COR-L47 (cell line): ENCODE results near the gene ERG.

Experiments
- DNase-seq: peaks from one replicate; lab custom pipeline; 2025; lab: John Stamatoyannopoulos, UW

ERG gene

GRCh38 chr21:38434913-38435533 lies 63.3 kb downstream of the ERG start:
- no peak for DNase-seq

- no peak for DNase-seq
Measured at GRCh38 chr21:38433471-38433870, 64.8 kb downstream of the ERG start.

- no peak for DNase-seq
Measured at GRCh38 chr21:38430401-38430984, 67.8 kb downstream of the ERG start.

GRCh38 chr21:38429011-38429410 lies 69.3 kb downstream of the ERG start:
- no peak for DNase-seq

GRCh38 chr21:38428211-38428610 lies 70.1 kb downstream of the ERG start:
- no peak for DNase-seq

- no peak for DNase-seq
Measured at GRCh38 chr21:38424305-38425019, 73.8 kb downstream of the ERG start.

GRCh38 chr21:38422082-38422481 lies 76.2 kb downstream of the ERG start:
- DNase-seq, result no peak

GRCh38 chr21:38420140-38420539 lies 78.1 kb downstream of the ERG start:
- DNase-seq, result no peak

GRCh38 chr21:38417726-38418125 lies 80.6 kb downstream of the ERG start:
- DNase-seq, result no peak

- no peak for DNase-seq
Measured at GRCh38 chr21:38416791-38417190, 81.5 kb downstream of the ERG start.

GRCh38 chr21:38413958-38414548 lies 84.2 kb downstream of the ERG start:
- DNase-seq, result no peak

GRCh38 chr21:38410466-38410865 lies 87.8 kb downstream of the ERG start:
- DNase-seq, result no peak

- DNase-seq, result no peak
Measured at GRCh38 chr21:38409907-38410306, 88.4 kb downstream of the ERG start.

- DNase-seq, result no peak
Measured at GRCh38 chr21:38404177-38404576, 94.1 kb downstream of the ERG start.

- DNase-seq, result no peak
Measured at GRCh38 chr21:38402795-38403194, 95.5 kb downstream of the ERG start.

GRCh38 chr21:38402291-38402690 lies 96.0 kb downstream of the ERG start:
- DNase-seq, result no peak

GRCh38 chr21:38401191-38401926 lies 96.9 kb downstream of the ERG start:
- no peak for DNase-seq

- no peak for DNase-seq
Measured at GRCh38 chr21:38400195-38400919, 97.9 kb downstream of the ERG start.

GRCh38 chr21:38399103-38399502 lies 99.2 kb downstream of the ERG start:
- no peak for DNase-seq

GRCh38 chr21:38396325-38396724 lies 102.0 kb downstream of the ERG start:
- no peak for DNase-seq

- no peak for DNase-seq
Measured at GRCh38 chr21:38395581-38395980, 102.7 kb downstream of the ERG start.

GRCh38 chr21:38392661-38393060 lies 105.6 kb downstream of the ERG start:
- no peak for DNase-seq
